Frontal cortex (tissue), 4 donors: ENCODE data around the gene OXSM. TPM values are rescaled to one million over a fixed set of nuclear protein-coding genes. Genes with fewer than 3 reads are reported as not detected.

Experiments used
- DNase-seq, 2 donors: peaks; one replicate each; pipeline ENCODE4 v3.0.0; 2012; ENCODE audit warnings: low spot score in 2 of 2
- FAIRE-seq: peaks from 2 replicates; lab custom pipeline; 2012; peaks lifted over from hg19 to GRCh38; lab: Jason Lieb, UNC
- total RNA-seq: library from RNA; depleted of rRNA; stranded (reverse); fragments of >200 nt; gene quantifications from one replicate; pipeline ENCODE4 v1.2.3, GENCODE V29; 2014
- donor health status: control.
- donor health status: control.
- donor health status: control.

Gene OXSM
- 10.6 TPM for total RNA-seq

DNA sequence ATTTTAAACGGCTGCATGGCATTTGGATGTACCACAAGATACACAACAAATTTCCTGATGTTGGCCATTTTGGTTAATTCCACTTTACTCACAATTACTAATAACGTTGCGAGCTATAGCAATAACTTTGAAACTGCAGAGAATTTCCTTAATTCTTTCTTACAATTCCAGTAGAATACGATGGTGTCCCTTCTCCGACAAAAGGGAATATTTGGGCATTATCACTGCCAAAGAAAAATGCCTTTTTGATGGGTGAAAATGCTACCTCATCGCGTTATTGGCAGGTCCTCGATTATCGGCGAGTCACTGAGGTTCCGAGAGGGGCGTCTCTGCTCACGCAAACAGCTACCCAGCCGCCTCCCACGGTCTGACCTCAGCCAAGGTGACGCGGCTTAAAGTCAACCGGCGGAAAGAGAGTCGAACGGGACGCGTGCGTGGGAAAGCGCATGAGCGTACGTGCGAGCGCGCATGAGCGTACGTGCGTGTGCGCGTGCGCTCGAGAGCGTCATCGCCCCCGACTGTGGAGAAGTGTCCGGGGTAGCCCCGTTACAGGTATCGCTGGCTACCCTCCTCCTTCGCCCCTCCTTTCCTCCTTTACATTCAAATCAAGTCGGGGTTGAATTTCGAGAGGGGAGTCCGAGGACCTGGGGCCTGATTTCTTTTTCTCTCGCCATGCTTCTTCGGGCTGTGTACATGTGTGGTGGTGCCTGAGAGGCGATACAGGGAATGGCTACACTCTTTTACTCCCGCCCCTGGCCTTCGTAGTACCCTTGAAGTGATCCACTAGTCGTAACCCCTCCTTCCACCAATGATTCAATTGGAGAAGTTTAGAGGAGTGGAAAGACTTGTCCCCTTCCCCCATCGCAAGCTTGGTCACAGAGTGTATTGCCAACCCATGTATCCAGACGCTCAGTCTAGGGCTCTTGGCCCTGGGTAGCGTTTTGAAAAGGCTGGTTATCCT, at the start of gene OXSM:
Gene OXSM (plus strand): TSS at position 495 of the 961 bp plus-strand sequence. CDS start 931 bp downstream, outside the sequence.
- peak; percentile 65 to 72 for DNase-seq
- FAIRE-seq, result no peak

GRCh38 chr3:25744470-25744869, 45.4 kb upstream of the OXSM start:
- FAIRE-seq (no peak), DNase-seq (no peak)

DNA sequence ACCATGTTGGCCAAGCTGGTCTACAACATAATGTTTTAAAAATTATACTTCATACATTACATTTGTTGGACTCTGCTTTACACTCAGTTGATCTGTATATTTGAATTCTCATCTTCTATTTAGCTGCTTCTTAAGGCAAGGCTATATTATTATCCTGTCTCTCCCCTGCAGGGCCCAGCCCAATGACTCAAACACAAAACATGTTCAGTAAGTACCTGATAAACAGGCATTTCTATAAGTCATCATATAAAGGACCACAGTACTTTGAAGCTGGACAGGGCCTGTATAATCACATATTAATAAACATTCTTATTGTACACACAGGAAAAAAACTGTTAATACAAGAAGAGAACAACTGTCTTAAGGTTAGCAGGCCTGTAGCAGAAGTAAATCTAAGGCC, 42.9 kb upstream of the OXSM start:
- no peak for FAIRE-seq
- no peak for DNase-seq

DNA sequence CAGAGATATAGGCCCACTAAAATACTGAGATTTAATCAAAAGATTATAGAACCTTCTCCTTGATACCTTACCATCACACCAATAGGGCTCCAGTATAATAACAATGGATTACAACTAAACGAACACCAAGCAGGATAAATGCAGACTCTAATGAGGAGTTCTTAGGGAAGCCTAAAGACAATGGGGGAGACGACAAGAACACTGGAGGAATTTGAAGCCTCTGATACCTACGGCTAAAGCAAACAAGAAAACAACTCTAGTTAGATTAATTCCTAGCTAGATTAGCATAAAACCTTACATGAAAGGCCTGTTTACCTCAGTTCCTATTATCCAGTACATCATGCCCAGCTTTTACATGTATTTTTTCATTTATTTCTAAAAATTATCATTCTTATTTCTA, 41.7 kb upstream of the OXSM start:
- FAIRE-seq, result no peak

GRCh38 chr3:25749031-25749581, 40.8 kb upstream of the OXSM start:
- no peak for DNase-seq
- no peak for FAIRE-seq

More for the DNA sequence above, 41.7 kb upstream of the OXSM start:
- no peak for DNase-seq

DNA sequence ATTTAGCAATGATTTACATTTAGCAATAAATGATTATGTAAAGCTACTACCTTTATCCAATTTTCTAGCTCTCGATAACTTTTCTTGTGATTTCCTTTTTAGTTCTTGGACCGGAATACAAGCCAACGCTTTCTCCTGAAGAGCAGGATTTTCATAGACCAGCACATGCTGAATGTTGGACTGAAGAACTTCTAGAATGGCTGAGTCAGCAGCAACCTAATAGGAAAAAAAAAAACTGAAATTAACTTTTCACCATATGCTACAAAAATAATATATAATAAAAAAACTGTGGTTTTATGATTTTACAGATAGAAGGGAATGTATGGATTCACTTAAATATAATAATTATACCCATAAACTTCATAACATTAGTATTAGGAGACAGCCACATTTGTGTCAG, 38.8 kb upstream of the OXSM start:
- no peak for DNase-seq
- FAIRE-seq, result no peak

GRCh38 chr3:25751725-25752124, 38.2 kb upstream of the OXSM start:
- no peak for DNase-seq
- FAIRE-seq, result no peak

GRCh38 chr3:25768851-25769250, 21.0 kb upstream of the OXSM start:
- no peak for FAIRE-seq
- DNase-seq, result no peak

DNA sequence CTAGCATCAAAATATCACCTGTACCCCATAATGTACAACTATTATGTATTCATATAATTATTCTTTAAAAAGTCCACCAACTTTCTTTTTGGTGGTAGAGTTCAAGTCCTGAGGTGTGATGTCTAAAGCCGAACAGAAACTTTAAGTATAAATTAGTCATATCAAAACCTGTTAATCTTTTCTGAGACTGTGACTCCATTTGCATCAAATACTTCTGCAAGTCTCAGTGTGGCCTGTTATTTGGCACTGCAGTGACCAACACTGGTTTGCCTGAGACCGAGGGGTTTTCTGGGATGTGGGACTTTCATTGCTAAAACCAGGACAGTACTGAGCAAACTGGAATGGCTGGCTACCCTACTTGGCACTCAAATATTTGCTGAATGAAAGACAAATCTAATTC, 14.0 kb upstream of the OXSM start:
- DNase-seq (no peak), FAIRE-seq (no peak)

DNA sequence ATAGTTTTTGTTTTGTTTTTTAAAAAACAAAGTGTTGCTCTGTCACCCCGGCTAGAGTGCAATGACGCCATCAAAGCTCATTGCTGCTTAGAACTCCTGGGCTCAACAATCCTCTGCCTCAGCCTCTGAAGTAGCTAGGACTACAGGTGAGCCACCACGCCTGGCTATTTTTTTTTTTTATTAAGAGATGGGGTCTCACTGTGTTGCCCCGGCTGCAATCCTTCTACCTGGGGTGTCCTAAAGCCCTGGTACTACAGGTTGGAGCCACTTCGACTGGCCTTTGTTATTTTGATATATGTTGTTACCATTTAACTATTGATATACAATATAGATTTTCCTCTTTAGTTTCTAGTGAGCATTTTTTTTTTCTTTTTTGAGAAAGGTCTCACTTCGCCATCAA, 9.3 kb upstream of the OXSM start:
- DNase-seq (no peak), FAIRE-seq (no peak)

GRCh38 chr3:25781145-25781757, 8.6 kb upstream of the OXSM start:
- FAIRE-seq (no peak), DNase-seq (no peak)

- DNase-seq (no peak), FAIRE-seq (no peak)
These were observed 7.9 kb upstream of the OXSM start for GRCh38 chr3:25781758-25782594.

DNA sequence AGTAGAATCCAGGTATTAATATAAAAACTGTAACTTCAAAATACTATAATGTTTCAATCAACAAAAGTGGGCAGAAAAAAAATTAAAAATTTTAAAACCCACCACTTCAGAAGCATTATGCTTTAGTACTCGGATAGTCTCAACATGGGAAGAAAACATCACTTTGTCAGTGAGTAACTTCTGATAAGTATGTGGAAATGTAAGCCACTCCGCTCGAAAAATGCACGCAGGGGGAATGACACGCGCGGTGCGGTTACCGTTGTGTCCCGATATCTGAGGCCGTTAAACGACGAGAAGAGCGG, 7.3 kb upstream of the OXSM start:
- FAIRE-seq (no peak), DNase-seq (no peak)

DNA sequence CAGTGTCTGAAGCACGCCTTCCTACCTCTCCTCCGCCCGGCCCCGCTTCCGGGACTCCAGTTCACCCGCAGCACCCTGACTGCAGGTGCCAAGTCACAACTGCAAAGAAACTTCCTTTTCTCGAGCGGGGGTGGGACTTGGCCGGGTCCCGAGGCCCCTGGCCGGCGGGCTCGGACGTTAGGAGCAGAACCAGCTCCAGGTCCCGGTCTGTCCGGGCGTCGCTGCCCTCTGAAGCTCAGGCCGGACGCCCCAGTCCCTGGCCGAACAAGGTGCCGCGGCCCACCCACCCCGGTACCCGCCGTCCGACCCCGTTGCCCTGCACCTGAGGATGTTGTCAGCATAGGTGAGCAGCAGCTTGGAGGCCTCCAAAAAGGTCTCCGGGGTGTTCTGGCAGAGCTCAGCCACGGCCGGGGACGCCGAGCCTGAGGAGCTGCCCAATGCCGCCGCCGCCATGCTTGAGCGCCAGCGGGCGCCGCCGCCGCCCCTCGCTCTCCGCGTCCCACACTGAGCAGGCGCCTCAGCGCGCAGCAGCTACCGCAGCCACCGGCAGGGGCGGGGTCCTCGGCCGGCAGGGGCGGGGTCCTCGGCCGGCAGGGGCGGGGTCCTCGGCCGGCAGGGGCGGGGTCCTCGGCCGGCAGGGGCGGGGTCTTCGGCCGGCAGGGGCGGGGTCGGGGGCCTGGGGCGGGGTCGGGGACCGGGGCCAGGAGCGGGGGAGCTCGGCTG, 6.8 kb upstream of the OXSM start, which contains the start of gene NGLY1:
Gene NGLY1 (minus strand): TSS at position 506 of the 723 bp plus-strand sequence. CDS start 53 bp downstream, at position 453.
- FAIRE-seq, result no peak
- peak; percentile 83 to 85 for DNase-seq

GRCh38 chr3:25783661-25784512, 6.0 kb upstream of the OXSM start:
- DNase-seq (no peak), FAIRE-seq (no peak)

DNA sequence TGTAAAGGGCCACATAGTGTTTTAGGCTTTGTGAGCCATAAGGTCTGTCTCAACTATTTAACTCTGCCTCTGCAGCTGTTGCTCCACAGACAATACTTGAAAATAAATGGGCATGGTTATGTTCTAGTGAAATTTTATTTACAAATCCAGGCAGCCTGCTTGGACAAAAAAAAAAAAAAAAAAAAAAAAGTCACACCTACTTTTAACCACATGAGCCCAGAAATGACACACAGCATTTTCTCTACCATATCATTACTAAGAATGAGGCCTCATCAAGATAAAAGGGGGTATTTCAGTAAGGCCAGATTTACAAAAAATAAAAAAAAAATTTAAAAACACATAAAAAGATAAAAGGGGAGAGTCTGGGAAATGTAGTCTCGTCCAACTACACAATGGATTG, 4.9 kb upstream of the OXSM start:
- FAIRE-seq (no peak), DNase-seq (no peak)

DNA sequence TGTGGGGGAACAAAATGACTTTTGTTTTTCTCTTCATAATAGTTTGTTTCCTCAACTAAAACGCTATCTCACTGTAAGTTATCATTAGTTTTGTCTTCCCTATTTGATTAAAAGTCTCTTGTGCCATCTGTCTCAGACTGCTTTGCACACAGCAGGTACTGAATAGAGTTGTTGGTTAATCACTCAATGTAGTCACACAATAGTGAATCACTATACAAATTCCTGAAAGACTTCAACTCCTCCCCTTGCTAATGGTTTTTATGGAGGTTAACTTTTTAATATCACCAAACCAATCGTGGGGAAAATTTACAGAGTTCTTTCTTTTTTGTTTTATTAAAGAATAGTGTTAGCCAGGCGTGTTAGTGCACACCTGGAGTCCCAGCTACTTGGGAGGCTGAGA, 4.1 kb upstream of the OXSM start:
- FAIRE-seq, result no peak

GRCh38 chr3:25787689-25788088, 2.2 kb upstream of the OXSM start:
- no peak for FAIRE-seq
- no peak for DNase-seq

More for the DNA sequence above, 4.1 kb upstream of the OXSM start:
- no peak for DNase-seq

GRCh38 chr3:25789209-25789595, 688 bp upstream of the OXSM start:
- FAIRE-seq, result no peak
- no peak for DNase-seq
